ENCODE data around the gene ABCF2.

ABCF2 gene

DNA sequence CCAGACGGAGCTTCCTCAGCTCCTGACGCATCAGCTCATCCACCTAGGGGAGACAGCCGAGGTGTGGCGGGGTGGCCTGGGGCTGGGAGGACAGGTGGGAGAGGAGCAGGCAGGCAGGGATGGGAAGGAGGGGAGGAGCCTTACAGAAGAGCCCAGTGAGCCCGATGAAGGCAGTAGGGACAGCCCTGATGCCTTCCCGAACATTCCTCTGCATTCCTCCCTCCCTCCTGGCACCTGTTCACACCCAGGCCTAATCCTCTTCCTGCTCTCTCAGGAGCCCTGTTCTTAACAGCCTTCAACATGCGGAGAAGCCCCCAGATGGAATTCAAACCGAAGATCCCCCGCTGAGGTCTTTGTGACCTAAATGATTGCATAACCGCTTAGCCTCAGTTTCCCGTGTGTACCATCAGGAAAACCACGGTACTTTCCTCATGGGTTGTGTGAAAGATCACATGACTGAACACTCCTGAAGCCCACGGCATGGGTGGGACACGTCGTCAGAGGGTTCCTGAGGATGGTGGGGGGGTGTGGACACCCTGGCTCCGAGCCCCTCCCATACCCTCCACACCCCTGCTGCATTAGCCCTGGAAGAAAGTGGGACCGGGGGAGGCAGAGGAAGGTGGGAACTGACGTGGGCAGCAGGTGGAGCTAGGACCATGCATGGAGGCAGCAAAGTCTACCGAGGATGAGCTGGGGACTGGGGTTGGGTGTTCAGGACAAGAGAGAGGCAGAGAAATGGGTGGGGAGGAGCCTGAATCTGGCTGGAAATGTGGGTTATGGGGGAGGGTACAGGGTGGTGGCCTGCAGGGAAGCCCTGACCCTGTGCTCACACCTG is 31.2 kb downstream of the ABCF2 start:
- DNase-seq (ENCODE audit: low spot score): no peak

DNA sequence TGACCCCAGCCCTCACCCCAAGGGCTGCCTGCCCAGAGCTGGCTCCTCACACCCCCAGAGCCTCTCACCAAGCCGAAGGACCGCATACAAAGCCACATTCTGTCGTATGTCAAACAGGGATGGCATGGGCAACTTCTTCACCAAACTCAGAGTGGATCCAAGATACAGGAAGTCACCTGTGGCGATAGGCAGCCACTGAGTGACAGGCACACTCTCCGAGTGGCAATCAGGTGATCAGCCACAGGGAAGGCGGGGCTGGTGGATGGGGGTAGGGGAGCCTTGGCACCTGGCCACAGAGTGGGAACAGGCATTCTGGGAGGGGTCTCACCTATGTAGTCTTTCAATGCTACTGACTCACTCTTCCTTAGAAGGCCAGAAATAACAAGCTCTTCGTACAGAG is 32.8 kb downstream of the ABCF2 start:
- no peak for DNase-seq (ENCODE audit: low spot score)

DNA sequence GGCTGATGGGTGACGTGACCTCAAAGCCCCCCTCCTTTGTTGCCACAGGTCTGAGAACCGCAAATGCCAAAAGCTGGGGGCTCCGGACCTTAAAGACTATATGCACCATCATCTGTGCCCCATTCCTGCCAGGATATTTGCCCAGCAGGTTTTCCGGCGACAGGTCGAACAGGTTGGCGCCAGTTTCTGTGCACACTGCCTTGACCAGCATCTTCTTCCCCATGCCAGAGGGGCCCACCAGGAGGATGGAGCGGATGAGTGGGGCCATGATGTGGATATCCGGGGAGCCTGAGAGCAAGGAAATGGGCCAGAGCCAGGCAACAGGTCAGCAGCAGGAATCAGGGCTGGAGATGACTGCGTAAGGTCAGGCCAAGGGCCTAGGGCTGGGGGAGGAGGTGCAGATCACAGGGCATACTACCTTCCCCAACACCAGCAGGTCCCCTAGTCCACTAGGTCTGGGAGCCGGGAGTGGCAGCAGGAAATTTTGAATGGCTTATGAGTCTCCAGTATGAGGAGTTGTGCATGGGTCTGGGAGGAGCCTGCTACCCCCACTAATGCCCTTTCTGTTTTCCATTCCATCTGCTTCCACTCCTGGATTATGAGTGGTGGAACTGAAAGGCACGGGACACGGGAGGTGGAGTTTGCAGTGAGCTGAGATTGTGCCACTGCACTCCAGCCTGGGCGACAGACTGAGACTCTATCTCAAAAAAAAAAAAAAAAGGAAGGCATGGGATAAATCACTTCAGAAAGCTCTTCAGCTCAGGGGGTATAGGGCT is 33.6 kb downstream of the ABCF2 start:
- no peak for DNase-seq (ENCODE audit: low spot score)

GRCh38 chr7:151192002-151192539 is 34.9 kb downstream of the ABCF2 start:
- DNase-seq (ENCODE audit: low spot score): no peak

GRCh38 chr7:151191544-151191943 is 35.5 kb downstream of the ABCF2 start:
- DNase-seq (ENCODE audit: low spot score): no peak

DNA sequence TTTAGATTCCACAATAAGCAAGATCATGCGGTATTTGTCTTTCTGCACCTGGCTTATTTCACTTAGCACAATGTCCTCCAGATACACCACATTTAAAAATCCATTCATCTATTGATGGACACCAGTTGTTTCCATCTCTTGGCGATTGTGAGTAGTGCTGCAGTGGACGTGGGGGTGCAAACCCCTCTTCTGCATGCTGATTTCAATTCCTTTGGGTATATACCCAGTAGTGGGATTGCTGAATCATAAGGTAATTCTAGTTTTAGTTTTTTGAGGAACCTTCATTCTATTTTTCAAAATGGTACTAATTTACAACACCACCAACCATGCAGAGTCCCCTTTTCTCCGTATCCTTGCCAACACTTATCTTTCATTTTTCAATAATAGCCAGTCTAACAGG is 38.0 kb downstream of the ABCF2 start:
- no peak for DNase-seq (ENCODE audit: low spot score)

GRCh38 chr7:151188252-151188542 is 38.8 kb downstream of the ABCF2 start:
- peak; percentile 43 for DNase-seq (ENCODE audit: low spot score)

- DNase-seq (ENCODE audit: low spot score): no peak
Measured at GRCh38 chr7:151187409-151188251, 39.4 kb downstream of the ABCF2 start.

- DNase-seq (ENCODE audit: low spot score): no peak
Measured at GRCh38 chr7:151186640-151187408, 40.2 kb downstream of the ABCF2 start, which contains the start of gene ASB10. Gene ASB10, minus strand, starts transcription at chr7:151187250. Its CDS starts 120 bp downstream, at chr7:151187130.

GRCh38 chr7:151185762-151186639 is 41.0 kb downstream of the ABCF2 start:
- DNase-seq (ENCODE audit: low spot score): no peak

GRCh38 chr7:151181011-151181431 is 46.0 kb downstream of the ABCF2 start:
- DNase-seq (ENCODE audit: low spot score): no peak

DNA sequence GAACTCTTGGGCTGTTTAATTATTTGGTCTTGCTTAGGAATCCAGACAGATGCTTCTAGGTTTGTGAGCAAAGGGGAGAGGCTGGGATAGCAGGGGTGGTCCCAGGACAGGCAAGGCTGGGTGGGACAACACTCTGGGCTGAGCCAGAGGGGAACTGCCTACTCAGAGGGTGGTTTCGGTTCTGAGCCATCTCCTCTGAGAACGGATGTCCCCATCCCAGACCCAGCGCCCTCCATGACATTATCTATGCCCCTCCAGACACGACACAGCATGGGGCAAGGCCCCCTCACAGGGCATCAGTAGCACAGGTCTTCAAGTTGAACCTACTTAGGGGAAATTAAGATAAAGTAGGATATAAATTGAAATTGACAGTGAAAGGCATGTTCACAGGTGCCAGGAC is 47.1 kb downstream of the ABCF2 start:
- no peak for DNase-seq (ENCODE audit: low spot score)

DNA sequence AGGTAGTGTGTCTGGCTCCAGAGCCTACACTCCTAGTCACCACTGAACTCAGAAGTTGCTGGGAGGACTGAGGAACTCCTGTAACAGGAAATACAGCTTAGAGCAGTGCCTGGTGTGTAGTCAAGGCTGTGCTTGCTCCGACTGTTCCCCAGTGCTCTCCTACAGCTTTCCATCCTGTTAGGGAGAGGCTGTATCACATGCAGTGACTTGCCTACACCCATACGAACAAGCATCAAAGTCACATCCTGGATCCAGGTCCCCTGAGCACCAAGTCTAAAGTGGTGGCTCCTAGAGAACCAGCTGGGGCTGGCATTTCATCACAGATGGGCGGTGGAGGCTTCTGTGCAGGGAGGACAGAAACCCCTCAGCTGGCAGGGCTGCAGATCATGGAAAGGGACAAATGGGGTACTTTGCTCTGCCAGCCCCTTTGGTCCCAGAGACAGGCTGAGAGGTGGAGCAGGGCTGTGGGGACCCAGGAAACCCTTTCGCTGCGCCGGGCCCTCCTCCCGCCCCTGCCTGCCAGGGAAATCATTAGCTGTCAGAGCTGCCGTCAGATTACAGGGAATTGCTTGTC is 47.6 kb downstream of the ABCF2 start:
- DNase-seq (ENCODE audit: low spot score): no peak

DNA sequence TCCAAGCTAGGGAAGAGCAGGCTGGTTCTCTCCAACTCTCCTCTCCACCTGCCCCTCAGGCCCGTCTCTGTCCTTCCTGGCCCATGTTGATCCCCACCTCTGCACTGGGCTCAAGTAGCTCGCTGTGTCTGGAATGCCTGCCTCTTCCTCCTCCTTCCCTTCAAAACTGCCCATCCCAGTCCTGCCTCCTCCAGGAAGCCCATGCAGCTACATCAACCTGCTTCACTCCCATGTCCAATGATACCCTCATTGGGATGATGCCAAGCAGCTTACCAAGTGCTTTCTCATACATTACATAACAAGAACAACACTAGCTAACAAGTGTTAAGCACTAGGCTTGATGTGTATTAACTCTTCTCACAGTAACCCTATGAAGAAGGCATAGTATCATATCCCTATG is 48.2 kb downstream of the ABCF2 start:
- DNase-seq (ENCODE audit: low spot score): no peak

- no peak for DNase-seq (ENCODE audit: low spot score)
Measured at GRCh38 chr7:151178236-151178635, 48.8 kb downstream of the ABCF2 start.

- no peak for DNase-seq (ENCODE audit: low spot score)
Measured at GRCh38 chr7:151177310-151177709, 49.7 kb downstream of the ABCF2 start.

DNA sequence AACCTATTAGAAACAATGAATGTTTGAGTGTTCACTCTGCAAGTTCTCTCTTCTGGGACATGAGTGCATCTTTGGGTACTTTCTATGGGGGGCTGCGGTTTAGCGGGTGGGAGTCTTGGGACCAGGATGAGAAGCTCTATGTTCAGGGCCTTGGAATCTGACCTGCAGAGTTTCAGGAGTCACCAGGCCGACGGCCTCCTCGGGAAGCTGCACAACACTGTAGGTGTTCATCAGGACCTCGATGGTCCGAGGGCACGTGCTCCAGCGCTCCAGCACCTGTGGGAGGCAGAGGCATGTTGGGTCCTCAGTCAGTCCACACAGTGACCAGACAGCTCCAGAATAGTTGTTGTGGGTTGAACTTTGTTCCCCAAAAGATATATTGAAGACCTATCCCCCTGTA is 50.6 kb downstream of the ABCF2 start:
- DNase-seq (ENCODE audit: low spot score): no peak

- DNase-seq (ENCODE audit: low spot score): no peak
Measured at GRCh38 chr7:151175793-151176311, 51.2 kb downstream of the ABCF2 start.

GRCh38 chr7:151175047-151175792 is 51.8 kb downstream of the ABCF2 start:
- no peak for DNase-seq (ENCODE audit: low spot score)

Data from NAMALWA (cell line).